GM19023 (cell line): ENCODE measurements around the gene BRI3.
"Not testable (repeated sequence)": the region's sequence is repeated elsewhere in the genome, so short reads cannot be mapped to it uniquely, and the experiment has no call there.

Source experiments
- ATAC-seq: cut with Tn5 transposase; IDR thresholded peaks from one replicate; pipeline ENCODE4 v1.9.1; 2021; ENCODE audit warnings: mild to moderate bottlenecking, moderate library complexity; ENCODE audit not compliant: unreplicated experiment

BRI3 gene

DNA sequence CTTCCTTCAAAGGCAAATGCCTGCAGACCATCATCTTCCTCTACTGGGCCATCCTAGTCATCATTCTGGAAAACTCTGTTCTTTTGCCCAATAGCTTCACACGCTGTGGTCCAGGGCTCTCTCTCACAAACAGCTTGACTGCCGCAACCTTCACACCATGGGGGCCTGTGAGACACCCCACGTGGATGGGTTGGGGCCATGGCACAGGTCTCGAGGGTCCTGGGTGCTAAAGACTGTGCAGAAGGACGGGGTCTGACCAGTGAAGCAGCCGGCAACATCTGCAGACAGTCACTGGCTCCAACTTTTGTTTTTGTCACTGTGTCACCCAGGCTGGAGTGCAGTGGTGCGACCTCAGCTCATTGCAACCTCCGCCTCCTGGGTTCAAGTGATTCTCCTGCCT is 28.1 kb downstream of the BRI3 start:
- ATAC-seq: no peak

- no peak for ATAC-seq
Observed at GRCh38 chr7:98312201-98312600, 30.7 kb downstream of the BRI3 start.

DNA sequence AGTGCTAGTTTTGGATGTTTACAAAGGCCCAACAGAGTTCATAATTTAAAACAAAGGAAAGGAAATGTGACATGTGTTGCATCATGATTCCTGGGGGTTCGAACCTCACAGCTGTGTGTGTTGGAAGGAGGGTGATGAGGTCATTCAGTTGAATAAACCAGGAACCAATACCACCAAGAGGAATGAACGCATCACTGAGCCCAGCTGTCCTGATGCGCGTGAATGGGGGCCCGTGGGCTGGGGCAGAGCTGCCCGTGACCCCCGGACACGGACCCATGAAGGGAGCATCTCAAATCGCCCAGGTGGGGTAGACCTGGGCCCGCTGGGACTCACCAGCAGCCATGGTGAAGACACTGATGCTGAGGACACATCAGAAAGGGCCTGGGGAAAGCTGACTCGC is 33.0 kb downstream of the BRI3 start:
- ATAC-seq: no peak

DNA sequence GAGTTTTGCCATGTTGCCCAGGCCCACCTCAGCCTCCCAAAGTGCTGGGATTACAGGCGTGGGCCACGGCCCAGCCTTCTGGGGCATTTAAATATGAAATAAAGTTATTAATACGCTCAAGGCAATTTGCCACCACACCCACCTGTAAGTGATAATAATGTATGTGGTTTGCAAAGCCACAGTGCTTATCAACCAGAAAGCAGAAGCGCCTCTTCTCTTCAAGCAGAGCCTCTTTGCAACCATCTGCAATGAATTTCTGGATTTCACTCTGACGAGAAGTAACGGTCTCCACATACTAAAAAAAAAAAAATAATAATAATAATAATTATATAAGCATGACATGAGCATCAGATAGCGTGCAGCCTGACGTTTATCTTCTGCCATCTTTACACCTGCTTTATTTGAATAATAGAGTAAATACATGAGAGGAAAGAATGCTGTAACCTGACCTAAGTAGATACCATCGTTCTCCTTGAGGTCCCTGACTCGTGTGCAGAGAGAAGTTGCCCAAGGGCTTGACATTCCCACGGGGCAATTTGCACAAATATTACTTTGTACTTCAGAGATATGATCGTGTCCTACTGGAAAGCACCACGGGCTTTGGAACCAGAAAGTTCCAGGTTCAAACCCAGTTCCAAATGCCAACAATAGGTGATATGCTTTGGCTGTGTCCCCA is 34.0 kb downstream of the BRI3 start:
- peak; percentile 62 for ATAC-seq

- not testable (repeated sequence) for ATAC-seq
Observed at GRCh38 chr7:98315994-98316527, 34.6 kb downstream of the BRI3 start.

- no peak for ATAC-seq
Observed at GRCh38 chr7:98317366-98318040, 36.0 kb downstream of the BRI3 start.

DNA sequence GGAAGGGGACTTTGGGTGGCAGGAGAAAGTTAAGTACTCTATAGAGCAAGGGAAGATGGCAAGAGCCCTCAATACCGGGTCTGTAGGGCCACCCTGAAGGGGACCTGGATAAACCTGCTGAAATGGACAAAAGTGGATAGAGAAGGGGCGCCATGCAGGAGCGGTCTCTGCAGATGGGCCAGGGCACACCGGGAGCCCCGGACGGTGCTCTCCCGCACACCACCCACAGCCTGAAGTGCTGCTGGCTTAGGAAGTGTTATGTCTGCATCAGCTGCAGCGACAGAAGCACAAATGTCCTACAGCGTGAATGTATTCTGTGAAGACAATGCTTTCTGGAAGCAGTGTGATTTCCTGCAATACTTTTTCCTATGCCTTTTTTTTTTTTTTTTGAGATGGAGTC is 37.7 kb downstream of the BRI3 start:
- ATAC-seq: no peak

DNA sequence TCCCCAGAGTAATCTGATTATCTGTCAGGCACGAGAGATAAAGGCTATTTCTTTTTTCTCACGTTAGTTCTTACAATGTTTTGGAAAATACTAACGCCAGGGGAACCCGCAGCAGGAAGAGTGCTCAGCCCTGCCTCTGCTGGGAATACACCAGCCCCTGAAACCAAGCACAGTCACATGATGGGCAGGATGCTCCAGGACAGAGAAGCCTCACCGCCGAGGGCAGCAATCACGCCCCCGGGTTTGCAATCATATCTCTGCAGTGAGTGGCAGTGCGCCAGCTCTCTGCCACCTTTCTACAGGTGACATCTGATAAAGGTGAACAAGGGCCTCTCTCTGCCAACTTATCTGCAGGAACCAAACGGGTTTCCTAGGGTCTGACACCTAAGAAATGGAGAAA is 39.8 kb downstream of the BRI3 start:
- ATAC-seq: no peak

- ATAC-seq: no peak
Observed at GRCh38 chr7:98322331-98323270, 41.1 kb downstream of the BRI3 start.

GRCh38 chr7:98323597-98324322 is 42.3 kb downstream of the BRI3 start:
- no peak for ATAC-seq

DNA sequence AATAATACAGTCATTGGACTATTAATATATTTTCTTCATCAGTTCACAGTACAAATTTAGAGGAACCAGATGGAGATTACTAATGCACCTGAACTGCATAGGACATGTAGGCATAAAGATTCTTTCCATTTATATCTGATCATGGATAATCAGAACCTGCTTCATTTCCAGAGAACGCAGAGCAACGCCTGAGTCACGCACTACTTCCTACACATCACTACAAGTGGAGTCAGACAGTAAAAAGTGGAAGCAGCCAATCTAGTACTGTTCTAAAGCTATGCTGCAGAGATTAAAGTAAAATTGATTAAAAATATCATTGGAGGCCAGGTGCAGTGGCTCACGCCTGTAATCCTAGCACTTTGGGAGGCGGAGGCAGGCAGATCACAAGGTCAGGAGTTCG is 43.3 kb downstream of the BRI3 start:
- no peak for ATAC-seq

DNA sequence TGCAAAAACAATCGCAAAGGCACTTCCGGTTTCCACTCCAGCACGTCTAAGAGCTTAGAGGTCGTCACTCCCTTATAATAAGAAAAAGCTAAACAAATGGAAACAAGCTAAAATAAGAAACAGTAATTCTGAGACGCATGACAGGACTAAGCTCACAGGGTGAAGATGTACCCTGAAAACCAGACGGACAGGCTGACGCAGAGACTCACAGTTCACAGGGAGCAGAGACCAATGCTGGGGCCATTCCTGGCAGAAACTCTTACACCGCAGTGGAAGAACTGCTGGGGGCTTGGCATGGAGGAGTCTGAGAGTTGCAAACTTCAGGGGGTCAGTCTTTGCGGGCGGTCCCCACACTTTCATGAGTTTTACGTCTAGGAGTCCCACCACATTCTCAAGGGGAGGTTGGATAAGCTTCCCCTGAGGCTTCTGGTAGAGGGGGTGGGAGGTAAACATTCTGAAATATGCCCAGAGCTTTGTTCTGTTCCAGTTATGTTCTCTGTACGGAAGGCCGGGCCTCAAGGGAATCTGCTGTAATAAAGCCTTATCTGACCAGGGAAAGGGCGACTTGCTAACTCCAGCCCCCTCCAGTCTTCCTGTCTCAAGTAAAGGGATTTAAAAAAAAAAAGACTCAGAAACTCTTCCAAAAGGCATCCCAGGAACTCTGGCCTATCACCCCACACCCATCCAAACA is 47.8 kb downstream of the BRI3 start:
- ATAC-seq: no peak

- no peak for ATAC-seq
Observed at GRCh38 chr7:98329791-98330373, 48.4 kb downstream of the BRI3 start.

GRCh38 chr7:98330926-98331529 is 49.5 kb downstream of the BRI3 start:
- ATAC-seq: no peak

GRCh38 chr7:98334081-98334480 is 52.6 kb downstream of the BRI3 start:
- ATAC-seq: no peak

GRCh38 chr7:98335411-98335977 is 54.0 kb downstream of the BRI3 start:
- ATAC-seq: no peak

DNA sequence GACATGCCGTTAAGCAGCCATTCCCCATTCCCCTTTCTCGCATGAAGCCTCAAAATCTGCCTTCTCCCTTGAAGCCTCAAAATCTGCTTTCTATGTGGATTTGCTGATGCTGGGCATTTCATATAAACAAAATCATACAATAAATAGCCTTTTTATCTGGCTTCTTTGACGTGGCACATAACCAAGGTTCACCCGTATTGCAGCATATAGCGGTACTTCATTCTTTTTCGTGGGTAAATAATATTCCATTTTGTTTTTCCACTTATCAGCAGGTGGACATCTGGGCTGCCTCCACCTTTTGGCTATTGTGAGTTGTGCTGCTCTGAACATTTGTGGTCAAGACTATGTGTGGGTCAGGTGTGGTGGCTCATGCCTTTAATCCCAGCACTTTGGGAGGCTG is 57.0 kb downstream of the BRI3 start:
- ATAC-seq: no peak

GRCh38 chr7:98339043-98339442 is 57.6 kb downstream of the BRI3 start:
- ATAC-seq: no peak

DNA sequence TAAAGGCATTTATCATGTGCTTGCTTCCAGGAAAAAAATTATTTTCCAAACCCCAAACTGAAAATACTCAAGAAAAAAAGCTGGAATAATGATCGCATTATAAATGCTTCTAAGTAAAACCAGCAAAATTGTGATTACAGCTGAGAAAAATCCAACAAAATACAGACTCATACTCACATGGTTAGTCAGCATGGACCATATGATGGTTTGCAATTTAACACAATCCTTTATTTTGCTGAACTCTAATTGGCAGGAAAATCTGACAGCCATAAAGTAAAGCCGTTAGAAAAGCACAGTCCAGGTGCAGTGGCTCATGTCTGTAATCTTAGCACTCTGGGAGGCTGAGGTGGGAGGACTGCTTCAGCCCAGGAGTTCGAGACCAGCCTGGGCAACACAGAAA is 59.6 kb downstream of the BRI3 start:
- no peak for ATAC-seq
